Measurements from ENCODE around the gene TM7SF3.

TM7SF3 gene

GRCh38 chr12:26991826-26992225 lies 22.4 kb downstream of the TM7SF3 start:
- TF ChIP-seq CTCF (IDR thresholded peaks at IDR 0.05; ENCODE audit: insufficient read depth, missing control alignments), result no peak
- no peak for FAIRE-seq
- DNase-seq (ENCODE audit: insufficient read length, low spot score), result no peak

DNA sequence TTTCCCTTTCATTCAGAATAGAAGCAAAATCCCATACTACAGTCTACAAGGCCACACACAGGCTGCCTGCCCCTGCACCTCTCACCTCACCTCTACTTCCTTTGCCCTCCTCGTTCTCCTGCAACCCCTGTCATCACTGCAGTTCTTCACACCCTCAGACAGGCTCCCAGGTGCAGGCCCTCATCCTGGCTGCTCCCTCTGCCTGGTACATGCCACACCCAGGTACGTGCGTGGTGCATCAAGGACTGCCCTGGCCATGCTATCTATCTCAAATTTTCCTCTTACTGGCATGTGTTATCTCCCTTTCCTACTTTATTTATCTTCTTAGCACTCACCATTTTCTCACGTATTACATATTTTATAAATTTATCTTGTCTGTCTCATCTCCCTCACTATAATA lies 24.3 kb downstream of the TM7SF3 start:
- TF ChIP-seq CTCF (IDR thresholded peaks at IDR 0.05; ENCODE audit: insufficient read depth, missing control alignments), result no peak
- FAIRE-seq, result no peak

GRCh38 chr12:26988703-26989102 lies 25.5 kb downstream of the TM7SF3 start:
- no peak for TF ChIP-seq CTCF (IDR thresholded peaks at IDR 0.05; ENCODE audit: insufficient read depth, missing control alignments)
- FAIRE-seq, result no peak

More for the DNA sequence above, 24.3 kb downstream of the TM7SF3 start:
- DNase-seq (ENCODE audit: insufficient read length, low spot score), result no peak

GRCh38 chr12:26987634-26988424 lies 26.4 kb downstream of the TM7SF3 start:
- FAIRE-seq (no peak), DNase-seq (ENCODE audit: insufficient read length, low spot score) (no peak)
- no peak for TF ChIP-seq CTCF (IDR thresholded peaks at IDR 0.05; ENCODE audit: insufficient read depth, missing control alignments)

More at GRCh38 chr12:26988703-26989102, 25.5 kb downstream of the TM7SF3 start:
- no peak for DNase-seq (ENCODE audit: insufficient read length, low spot score)

DNA sequence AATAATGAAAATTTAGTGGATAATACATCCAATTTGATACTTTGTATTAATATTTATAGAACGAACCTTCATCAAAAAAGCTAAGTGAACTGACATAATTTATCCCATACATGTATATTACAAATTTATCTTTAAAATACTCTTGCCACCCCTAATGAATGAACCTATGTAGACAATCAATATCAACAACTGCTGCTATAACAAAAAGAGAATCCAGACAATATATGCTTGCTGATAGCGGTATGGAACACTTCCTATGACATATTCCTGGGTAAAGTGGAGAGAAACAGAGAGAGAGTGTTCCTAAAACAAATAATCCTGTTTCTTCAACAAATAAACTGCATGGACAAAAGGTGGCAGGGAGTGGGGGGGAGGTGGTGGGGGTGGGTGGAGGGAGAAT lies 31.3 kb downstream of the TM7SF3 start:
- DNase-seq (ENCODE audit: insufficient read length, low spot score), result no peak
- no peak for FAIRE-seq
- TF ChIP-seq CTCF (IDR thresholded peaks at IDR 0.05; ENCODE audit: insufficient read depth, missing control alignments), result no peak

DNA sequence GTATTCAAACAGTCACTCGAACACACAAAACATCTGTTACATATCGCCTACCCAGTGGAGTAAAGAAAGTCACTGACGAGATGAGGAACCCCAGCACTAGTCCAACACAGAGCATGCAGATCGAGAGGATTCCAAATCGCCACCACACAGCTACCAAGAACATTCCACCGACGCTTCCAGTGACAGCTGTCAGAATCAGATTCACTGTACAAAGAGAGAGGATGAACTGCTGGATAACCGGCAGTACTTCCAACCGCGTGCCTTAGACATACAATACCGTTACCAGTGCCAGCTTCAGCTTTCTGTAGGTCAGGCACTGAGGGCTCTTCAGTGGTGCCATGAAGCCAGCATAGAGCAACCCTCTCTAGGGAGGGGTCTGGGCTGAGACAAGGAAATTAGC lies 34.5 kb downstream of the TM7SF3 start:
- TF ChIP-seq CTCF (IDR thresholded peaks at IDR 0.05; ENCODE audit: insufficient read depth, missing control alignments), result no peak
- no peak for DNase-seq (ENCODE audit: insufficient read length, low spot score)
- FAIRE-seq, result no peak

- DNase-seq (ENCODE audit: insufficient read length, low spot score) (no peak), FAIRE-seq (no peak)
- no peak for TF ChIP-seq CTCF (IDR thresholded peaks at IDR 0.05; ENCODE audit: insufficient read depth, missing control alignments)
These were observed 35.4 kb downstream of the TM7SF3 start for GRCh38 chr12:26978801-26979200.
